ENCODE measurements around the gene RAB35. TPM values are rescaled to one million over a fixed set of nuclear protein-coding genes. Genes with fewer than 3 reads are reported as not detected.

The RAB35 gene
- total RNA-seq, 5 donors from 2014 or later (not counting 1 experiment from before 2014, with no cell fraction given) = 34.0 to 76.5 (median 60.6) TPM

GRCh38 chr12:120130011-120130410, 13.5 kb upstream of the RAB35 start:
- no peaks in the 10 kb centered on the region for H3K27me3 ChIP-seq (replicated peaks in 1 of 2; ENCODE audit: control insufficient read depth in 2 of 2, extremely low read depth in 1 of 2, insufficient read depth in 2 of 2, low read length in 1 of 2)
- H3K27ac ChIP-seq (ENCODE audit: low read length) = no peak overlapping the region
- peaks cover 0 to 8% (median 4%) of the 10 kb centered on the region in 3 donors for H3K4me1 Mint-ChIP-seq
- CTCF ChIA-PET = no interaction called here
- no peaks in the 10 kb centered on the region for H3K27me3 Mint-ChIP-seq
- H3K4me3 Mint-ChIP-seq = no peak overlapping the region
- H3K4me3 ChIP-seq (ENCODE audit: control insufficient read depth in 1 of 2, extremely low read depth in 1 of 2, low read length in 1 of 2) = no peak overlapping the region
- DNase-seq (no peak), ATAC-seq (replicated peaks in 1 of 4) (no peak)
- 94% methylated on average over 2 of the region's 6 CpGs for whole genome bisulfite sequencing (ENCODE audit: insufficient coverage)
- peaks cover 60 to 84% of the 10 kb centered on the region in 2 donors for H3K36me3 ChIP-seq (ENCODE audit: control insufficient read depth in 2 of 2, extremely low read depth in 1 of 2, insufficient read depth in 1 of 2, low read length in 1 of 2)
- no peak overlapping the region for H3K27ac Mint-ChIP-seq
- H3K9me3 ChIP-seq = no peaks in the 10 kb centered on the region
- H3K4me1 ChIP-seq (ENCODE audit: control insufficient read depth in 1 of 2, extremely low read depth in 1 of 2, insufficient read depth in 2 of 2, low read length in 2 of 2) = no peaks in the 10 kb centered on the region
- H3K36me3 Mint-ChIP-seq = peaks cover 49% of the 10 kb centered on the region
- H3K9me3 Mint-ChIP-seq = no peaks in the 10 kb centered on the region
- POLR2A ChIA-PET = no interaction called here

- CTCF ChIA-PET = no interaction called here
- ATAC-seq (replicated peaks in 1 of 4) (no peak), DNase-seq (peak in 1 of 35 experiments; percentile 14)
Measured at GRCh38 chr12:120126635-120127005, 10.1 kb upstream of the RAB35 start.

GRCh38 chr12:120125792-120126634, 9.5 kb upstream of the RAB35 start:
- ATAC-seq (replicated peaks in 1 of 4) (no peak), DNase-seq (no peak)
- Histone ChIP-seq H3K27me3 (replicated peaks in 1 of 2; ENCODE audit: control insufficient read depth in 2 of 2, extremely low read depth in 1 of 2, insufficient read depth in 2 of 2, low read length in 1 of 2) (no peaks in the 10 kb centered on the region), H3K27ac (ENCODE audit: low read length) (no peak overlapping the region), H3K4me1 (ENCODE audit: control insufficient read depth in 1 of 2, extremely low read depth in 1 of 2, insufficient read depth in 2 of 2, low read length in 2 of 2) (peaks cover 2 to 29% of the 10 kb centered on the region in 2 experiments), H3K4me3 (ENCODE audit: control insufficient read depth in 1 of 2, extremely low read depth in 1 of 2, low read length in 1 of 2) (no peak overlapping the region), H3K9me3 (no peaks in the 10 kb centered on the region), H3K36me3 (ENCODE audit: control insufficient read depth in 2 of 2, extremely low read depth in 1 of 2, insufficient read depth in 1 of 2, low read length in 1 of 2) (peaks cover 33 to 44% of the 10 kb centered on the region in 2 donors)
- Mint-ChIP-seq H3K4me3 (no peak overlapping the region), H3K27ac (peak overlapping the region in 1 of 2 donors; percentile 75), H3K4me1 (peaks cover 23 to 37% (median 34%) of the 10 kb centered on the region in 3 donors), H3K27me3 (no peaks in the 10 kb centered on the region), H3K9me3 (no peaks in the 10 kb centered on the region), H3K36me3 (peaks cover 28% of the 10 kb centered on the region)
- CTCF ChIA-PET = interaction anchor here (0.5 kb wide), 2 partner anchors 125 to 200 kb away, joined by 3 to 7 read pairs; no protein-coding TSS in a partner anchor
- POLR2A ChIA-PET = interaction anchor here in 1 of 2 donors (0.6 to 0.9 kb wide), 2 partner anchors 181 to 223 kb away, joined by 3 read pairs; no protein-coding TSS in a partner anchor
- 96% methylated on average over 5 of the region's 6 CpGs for WGBS (ENCODE audit: insufficient coverage)

More at GRCh38 chr12:120126635-120127005, 10.1 kb upstream of the RAB35 start:
- Mint-ChIP-seq H3K36me3 (peaks cover 33% of the 10 kb centered on the region), H3K4me3 (no peak overlapping the region), H3K27ac (peak overlapping the region in 1 of 2 donors; percentile 75), H3K27me3 (no peaks in the 10 kb centered on the region), H3K4me1 (peaks cover 17 to 31% (median 28%) of the 10 kb centered on the region in 3 donors), H3K9me3 (no peaks in the 10 kb centered on the region)
- H3K4me1 ChIP-seq (ENCODE audit: control insufficient read depth in 1 of 2, extremely low read depth in 1 of 2, insufficient read depth in 2 of 2, low read length in 2 of 2) = peaks cover 0 to 23% of the 10 kb centered on the region in 2 experiments
- POLR2A ChIA-PET = interaction anchor here (0.6 kb wide), 2 partner anchors 150 to 224 kb away, joined by 3 to 4 read pairs; no protein-coding TSS in a partner anchor
- no peaks in the 10 kb centered on the region for H3K27me3 ChIP-seq (replicated peaks in 1 of 2; ENCODE audit: control insufficient read depth in 2 of 2, extremely low read depth in 1 of 2, insufficient read depth in 2 of 2, low read length in 1 of 2)
- no peak overlapping the region for H3K27ac ChIP-seq (ENCODE audit: low read length)
- no CpG with 5 or more reads among the region's 2 CpGs for WGBS (ENCODE audit: insufficient coverage)
- peaks cover 37 to 51% of the 10 kb centered on the region in 2 donors for H3K36me3 ChIP-seq (ENCODE audit: control insufficient read depth in 2 of 2, extremely low read depth in 1 of 2, insufficient read depth in 1 of 2, low read length in 1 of 2)
- H3K4me3 ChIP-seq (ENCODE audit: control insufficient read depth in 1 of 2, extremely low read depth in 1 of 2, low read length in 1 of 2) = no peak overlapping the region
- no peaks in the 10 kb centered on the region for H3K9me3 ChIP-seq

- Mint-ChIP-seq H3K27ac (no peak overlapping the region), H3K4me3 (no peak overlapping the region), H3K9me3 (no peaks in the 10 kb centered on the region), H3K27me3 (no peaks in the 10 kb centered on the region), H3K4me1 (peaks cover 32 to 47% (median 41%) of the 10 kb centered on the region in 3 donors), H3K36me3 (peaks cover 28% of the 10 kb centered on the region)
- H3K4me1 ChIP-seq (ENCODE audit: control insufficient read depth in 1 of 2, extremely low read depth in 1 of 2, insufficient read depth in 2 of 2, low read length in 2 of 2) = peaks cover 5 to 36% of the 10 kb centered on the region in 2 experiments
- POLR2A ChIA-PET = interaction anchor here in 1 of 2 donors (0.6 to 0.9 kb wide), 2 partner anchors 180 to 462 kb away, joined by 3 read pairs; no protein-coding TSS in a partner anchor
- H3K27me3 ChIP-seq (replicated peaks in 1 of 2; ENCODE audit: control insufficient read depth in 2 of 2, extremely low read depth in 1 of 2, insufficient read depth in 2 of 2, low read length in 1 of 2) = no peaks in the 10 kb centered on the region
- WGBS (ENCODE audit: insufficient coverage) = 100% methylated on average over 1 of the region's 4 CpGs
- peaks cover 26 to 35% of the 10 kb centered on the region in 2 donors for H3K36me3 ChIP-seq (ENCODE audit: control insufficient read depth in 2 of 2, extremely low read depth in 1 of 2, insufficient read depth in 1 of 2, low read length in 1 of 2)
- no peaks in the 10 kb centered on the region for H3K9me3 ChIP-seq
- no peak overlapping the region for H3K4me3 ChIP-seq (ENCODE audit: control insufficient read depth in 1 of 2, extremely low read depth in 1 of 2, low read length in 1 of 2)
- CTCF ChIA-PET = no interaction called here
- DNase-seq = no peak
- ATAC-seq (replicated peaks in 1 of 4) = no peak
- H3K27ac ChIP-seq (ENCODE audit: low read length) = no peak overlapping the region
Measured at GRCh38 chr12:120125029-120125428, 8.5 kb upstream of the RAB35 start.

GRCh38 chr12:120121766-120122293, 5.3 kb upstream of the RAB35 start:
- no peaks in the 10 kb centered on the region for H3K27me3 ChIP-seq (replicated peaks in 1 of 2; ENCODE audit: control insufficient read depth in 2 of 2, extremely low read depth in 1 of 2, insufficient read depth in 2 of 2, low read length in 1 of 2)
- peaks cover 60 to 71% (median 67%) of the 10 kb centered on the region in 3 donors for H3K4me1 Mint-ChIP-seq
- H3K9me3 ChIP-seq = no peaks in the 10 kb centered on the region
- peak overlapping the region; percentile 84 to 85 for H3K27ac Mint-ChIP-seq
- H3K9me3 Mint-ChIP-seq = no peaks in the 10 kb centered on the region
- peaks cover 17 to 56% of the 10 kb centered on the region in 2 experiments for H3K4me1 ChIP-seq (ENCODE audit: control insufficient read depth in 1 of 2, extremely low read depth in 1 of 2, insufficient read depth in 2 of 2, low read length in 2 of 2)
- peaks cover 6% of the 10 kb centered on the region for H3K36me3 Mint-ChIP-seq
- H3K4me3 Mint-ChIP-seq = peak overlapping the region; percentile 13 to 22 (median 17)
- ChIA-PET CTCF (no interaction called here), POLR2A (interaction anchor here (0.5 to 1.7 kb wide), 4 partner anchors 13 to 1565 kb away, joined by 3 to 21 read pairs (median 4); partner anchors contain the start of gene RPLP0 (in 1 of the 2))
- peaks cover 6 to 8% of the 10 kb centered on the region in 2 donors for H3K36me3 ChIP-seq (ENCODE audit: control insufficient read depth in 2 of 2, extremely low read depth in 1 of 2, insufficient read depth in 1 of 2, low read length in 1 of 2)
- 20% methylated on average over 1 of the region's 4 CpGs for WGBS (ENCODE audit: insufficient coverage)
- no peaks in the 10 kb centered on the region for H3K27me3 Mint-ChIP-seq
- peak overlapping the region; percentile 52 for H3K27ac ChIP-seq (ENCODE audit: low read length)
- ATAC-seq (replicated peaks in 1 of 4) (peak in 2 of 4 experiments; percentile 11 to 21), DNase-seq (peak in 1 of 35 experiments; percentile 36)
- no peak overlapping the region for H3K4me3 ChIP-seq (ENCODE audit: control insufficient read depth in 1 of 2, extremely low read depth in 1 of 2, low read length in 1 of 2)

- Mint-ChIP-seq H3K4me1 (peaks cover 60 to 69% (median 65%) of the 10 kb centered on the region in 3 donors), H3K27me3 (no peaks in the 10 kb centered on the region)
Measured at GRCh38 chr12:120121343-120121742, 4.8 kb upstream of the RAB35 start.

More at GRCh38 chr12:120121343-120121742, 4.8 kb upstream of the RAB35 start:
- no CpG with 5 or more reads among the region's 2 CpGs for WGBS (ENCODE audit: insufficient coverage)
- H3K4me3 ChIP-seq (ENCODE audit: control insufficient read depth in 1 of 2, extremely low read depth in 1 of 2, low read length in 1 of 2) = no peak overlapping the region
- H3K9me3 ChIP-seq = no peaks in the 10 kb centered on the region
- Mint-ChIP-seq H3K9me3 (no peaks in the 10 kb centered on the region), H3K36me3 (peaks cover 3% of the 10 kb centered on the region), H3K4me3 (peak overlapping the region in 2 of 3 donors; percentile 13 to 22), H3K27ac (peak overlapping the region; percentile 84 to 85)
- peaks cover 2 to 5% of the 10 kb centered on the region in 2 donors for H3K36me3 ChIP-seq (ENCODE audit: control insufficient read depth in 2 of 2, extremely low read depth in 1 of 2, insufficient read depth in 1 of 2, low read length in 1 of 2)
- ChIA-PET POLR2A (interaction anchor here (0.5 to 1.7 kb wide), 2 partner anchors 80 to 435 kb away, joined by 3 to 21 read pairs; partner anchors contain the start of gene RPLP0 (in 1 of the 2)), CTCF (no interaction called here)
- DNase-seq = no peak
- peak overlapping the region; percentile 52 for H3K27ac ChIP-seq (ENCODE audit: low read length)
- no peak for ATAC-seq (replicated peaks in 1 of 4)
- peaks cover 17 to 56% of the 10 kb centered on the region in 2 experiments for H3K4me1 ChIP-seq (ENCODE audit: control insufficient read depth in 1 of 2, extremely low read depth in 1 of 2, insufficient read depth in 2 of 2, low read length in 2 of 2)
- no peaks in the 10 kb centered on the region for H3K27me3 ChIP-seq (replicated peaks in 1 of 2; ENCODE audit: control insufficient read depth in 2 of 2, extremely low read depth in 1 of 2, insufficient read depth in 2 of 2, low read length in 1 of 2)
